HG02938 (cell line): ENCODE measurements around the gene OSBPL5.

ENCODE experiments used
- ATAC-seq: cut with Tn5 transposase; IDR thresholded peaks from one replicate; pipeline ENCODE4 v1.9.1; 2021; ENCODE audit warnings: mild to moderate bottlenecking, moderate library complexity; ENCODE audit not compliant: unreplicated experiment

OSBPL5 gene, protein sequence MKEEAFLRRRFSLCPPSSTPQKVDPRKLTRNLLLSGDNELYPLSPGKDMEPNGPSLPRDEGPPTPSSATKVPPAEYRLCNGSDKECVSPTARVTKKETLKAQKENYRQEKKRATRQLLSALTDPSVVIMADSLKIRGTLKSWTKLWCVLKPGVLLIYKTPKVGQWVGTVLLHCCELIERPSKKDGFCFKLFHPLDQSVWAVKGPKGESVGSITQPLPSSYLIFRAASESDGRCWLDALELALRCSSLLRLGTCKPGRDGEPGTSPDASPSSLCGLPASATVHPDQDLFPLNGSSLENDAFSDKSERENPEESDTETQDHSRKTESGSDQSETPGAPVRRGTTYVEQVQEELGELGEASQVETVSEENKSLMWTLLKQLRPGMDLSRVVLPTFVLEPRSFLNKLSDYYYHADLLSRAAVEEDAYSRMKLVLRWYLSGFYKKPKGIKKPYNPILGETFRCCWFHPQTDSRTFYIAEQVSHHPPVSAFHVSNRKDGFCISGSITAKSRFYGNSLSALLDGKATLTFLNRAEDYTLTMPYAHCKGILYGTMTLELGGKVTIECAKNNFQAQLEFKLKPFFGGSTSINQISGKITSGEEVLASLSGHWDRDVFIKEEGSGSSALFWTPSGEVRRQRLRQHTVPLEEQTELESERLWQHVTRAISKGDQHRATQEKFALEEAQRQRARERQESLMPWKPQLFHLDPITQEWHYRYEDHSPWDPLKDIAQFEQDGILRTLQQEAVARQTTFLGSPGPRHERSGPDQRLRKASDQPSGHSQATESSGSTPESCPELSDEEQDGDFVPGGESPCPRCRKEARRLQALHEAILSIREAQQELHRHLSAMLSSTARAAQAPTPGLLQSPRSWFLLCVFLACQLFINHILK

DNA sequence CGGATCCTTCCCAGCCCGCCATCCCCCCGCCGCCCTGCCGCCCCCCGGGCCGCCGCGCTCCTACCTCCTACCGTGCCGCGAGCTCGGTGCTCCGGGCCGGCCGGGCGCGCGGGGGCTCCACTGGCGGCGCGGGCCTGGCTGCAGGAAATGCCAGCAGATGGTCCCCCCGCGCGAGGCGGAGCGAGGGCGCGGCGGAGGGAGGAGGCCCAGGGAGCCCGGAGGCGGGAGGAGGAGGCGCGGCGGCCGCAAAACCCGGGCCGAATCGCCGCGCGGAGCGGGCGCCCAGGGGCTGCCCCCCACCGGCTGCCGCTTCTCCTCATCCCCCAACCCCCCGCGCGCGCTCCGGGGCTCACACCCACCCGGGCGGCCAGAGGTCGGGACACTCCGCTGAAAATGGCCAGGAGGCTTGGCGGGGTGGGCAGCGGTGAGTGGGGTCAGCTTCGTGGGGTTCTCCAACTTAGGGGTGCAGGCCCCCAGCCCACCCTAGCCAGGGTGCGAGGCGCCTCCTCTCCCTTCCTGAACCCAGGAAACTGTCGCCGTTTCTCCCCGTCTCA lies at the start of gene OSBPL5:
Gene OSBPL5, minus strand, starts transcription at position 159 of the 554 bp plus-strand sequence. CDS start 36,162 bp downstream, outside the sequence.
- ATAC-seq, result no peak

DNA sequence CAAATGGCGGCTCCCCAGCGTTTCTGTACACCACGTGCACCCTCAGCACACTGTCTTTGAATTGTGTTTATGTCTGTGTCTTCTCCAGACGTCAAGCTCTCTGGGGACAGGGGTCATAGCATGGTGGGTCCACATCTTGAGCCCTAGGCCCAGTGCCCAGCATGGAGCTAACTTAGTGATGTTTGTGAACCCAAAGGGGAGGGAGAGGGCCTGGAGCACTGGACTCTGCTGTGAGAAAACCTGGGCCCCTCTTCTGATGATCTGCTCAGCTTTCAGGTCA lies 49.2 kb upstream of the OSBPL5 start:
- ATAC-seq, result no peak

DNA sequence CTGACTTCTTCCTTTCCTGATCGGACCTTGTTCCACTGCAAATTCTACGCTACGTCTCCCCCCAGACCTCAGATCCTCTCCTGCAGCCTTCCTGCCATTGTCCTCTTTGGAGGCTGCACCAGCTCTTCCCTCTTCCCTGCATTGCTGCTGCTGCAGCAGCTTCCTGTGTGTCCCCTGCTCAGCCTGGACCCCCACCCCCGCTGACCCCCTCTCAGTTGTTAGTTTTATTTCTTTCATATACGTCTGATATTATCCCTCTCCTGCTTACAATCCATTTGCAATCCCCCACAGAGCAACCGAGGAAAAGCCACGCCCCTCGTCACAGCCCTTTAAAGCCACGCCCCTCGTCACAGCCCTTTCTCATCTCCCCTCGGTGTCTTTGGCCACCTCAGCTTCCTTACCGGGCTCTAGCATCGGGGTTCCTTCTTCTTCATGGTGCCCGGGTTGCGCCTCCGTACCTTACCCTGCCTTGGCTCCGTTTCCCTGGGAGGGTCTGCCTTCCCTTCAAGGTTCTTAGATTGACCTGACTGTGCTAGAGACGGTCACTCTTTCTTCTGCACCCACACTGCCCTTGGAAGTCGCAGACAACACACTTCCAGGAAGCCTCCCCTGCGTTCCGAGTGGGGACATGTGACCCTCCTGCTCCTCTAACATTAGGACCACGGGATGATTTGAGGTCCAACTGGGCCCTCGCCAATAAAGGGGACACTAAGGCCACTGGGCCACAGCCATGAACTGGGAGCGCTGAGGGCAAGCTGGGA lies 48.7 kb upstream of the OSBPL5 start:
- ATAC-seq, result no peak

DNA sequence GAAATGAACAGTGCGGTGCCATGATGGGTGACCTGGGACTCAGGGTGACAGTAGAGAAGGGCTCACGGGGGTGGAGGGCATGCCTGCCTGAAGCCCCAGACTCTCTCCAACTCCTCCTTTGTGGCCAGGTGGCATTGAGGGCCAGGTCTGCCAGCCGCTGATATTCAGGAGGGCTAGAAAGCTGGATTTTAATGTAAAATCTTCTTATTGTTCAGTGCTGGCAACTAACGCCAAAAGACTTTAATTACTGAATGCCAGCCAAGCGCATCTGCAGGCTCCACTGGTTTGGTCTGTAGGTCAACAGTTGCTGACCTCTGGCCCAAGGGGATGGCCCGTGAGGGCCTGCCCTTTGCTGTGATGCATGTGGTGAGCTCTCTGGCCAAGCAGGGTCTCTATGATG lies 43.2 kb upstream of the OSBPL5 start:
- no peak for ATAC-seq

DNA sequence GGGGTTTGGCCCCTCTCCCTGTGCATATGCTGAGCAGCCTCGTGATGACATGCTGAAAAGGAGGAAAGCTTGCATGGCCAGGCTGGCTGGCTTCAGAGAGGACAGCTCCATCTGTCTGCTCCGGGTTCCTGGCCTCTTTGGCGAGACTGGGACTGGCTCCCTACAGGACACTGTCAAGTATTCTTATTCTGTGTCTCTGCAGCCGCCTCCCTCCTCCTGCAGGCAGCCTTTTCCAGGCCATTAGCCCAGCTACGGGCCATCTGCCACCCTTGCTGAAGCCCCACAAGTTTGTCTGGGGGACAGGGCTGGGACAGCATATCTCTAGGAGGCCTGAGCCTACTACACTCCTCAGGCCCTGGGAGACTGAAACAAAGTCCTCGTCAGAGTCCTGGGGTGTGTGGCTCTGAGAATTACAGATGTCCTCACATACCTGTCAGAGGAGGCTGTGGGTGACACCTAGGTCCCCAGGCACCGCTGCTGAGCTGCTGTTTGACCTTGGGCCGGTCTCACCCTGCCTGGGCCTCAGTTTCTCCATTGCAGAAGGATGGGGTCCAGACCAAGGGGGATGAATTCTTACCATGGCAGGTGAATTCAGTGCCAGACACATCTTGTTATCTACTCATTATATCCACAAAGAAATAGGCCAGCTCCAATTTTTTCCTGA lies 42.5 kb upstream of the OSBPL5 start:
- no peak for ATAC-seq

DNA sequence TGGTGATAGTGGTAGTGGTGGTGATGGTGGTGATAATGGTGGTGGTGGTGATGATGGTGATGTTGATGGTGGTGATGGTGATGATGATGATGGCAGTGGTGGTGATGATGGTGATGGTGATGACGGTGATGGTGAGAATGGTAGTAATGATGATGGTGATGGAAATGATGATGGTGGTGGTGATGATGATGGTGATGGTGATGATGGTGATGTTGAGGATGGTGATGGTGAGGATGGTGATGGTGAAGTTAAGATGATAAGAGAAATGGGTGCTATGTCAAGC lies 41.8 kb upstream of the OSBPL5 start:
- no peak for ATAC-seq

DNA sequence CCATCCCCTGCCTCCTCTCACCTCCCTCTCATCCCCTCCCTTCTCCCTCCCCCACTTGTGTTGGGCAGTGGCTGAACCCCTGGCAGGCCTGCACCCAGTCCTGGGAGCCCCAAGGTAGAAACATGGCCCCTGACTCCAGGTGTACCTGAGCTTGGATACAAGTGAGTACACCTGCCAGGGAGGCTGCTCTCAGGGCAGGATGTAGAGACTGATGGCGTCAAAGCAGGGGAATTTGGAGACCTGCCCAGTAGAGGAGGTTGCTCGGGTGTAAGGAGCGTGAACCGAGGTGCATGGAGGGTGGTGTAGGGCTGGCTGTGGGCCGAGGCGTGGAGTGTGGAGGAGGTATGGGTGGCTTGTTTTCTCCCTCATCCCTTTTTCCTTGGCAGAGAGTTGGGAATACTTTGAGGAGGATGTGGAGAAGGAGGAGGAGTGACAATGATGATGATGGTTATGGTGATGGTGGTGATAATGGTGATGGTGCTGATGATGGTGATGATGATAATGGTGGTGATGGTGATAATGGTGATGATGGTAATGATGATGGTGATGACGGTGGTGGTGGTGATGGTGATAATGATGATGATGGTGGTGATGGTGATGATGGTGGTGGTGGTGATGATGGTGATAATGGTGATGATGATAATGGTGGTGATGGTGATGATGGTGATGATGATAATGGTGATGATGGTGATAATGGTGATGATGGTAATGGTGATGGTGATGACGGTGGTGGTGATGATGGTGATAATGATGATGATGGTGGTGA lies 41.2 kb upstream of the OSBPL5 start:
- ATAC-seq, result no peak

DNA sequence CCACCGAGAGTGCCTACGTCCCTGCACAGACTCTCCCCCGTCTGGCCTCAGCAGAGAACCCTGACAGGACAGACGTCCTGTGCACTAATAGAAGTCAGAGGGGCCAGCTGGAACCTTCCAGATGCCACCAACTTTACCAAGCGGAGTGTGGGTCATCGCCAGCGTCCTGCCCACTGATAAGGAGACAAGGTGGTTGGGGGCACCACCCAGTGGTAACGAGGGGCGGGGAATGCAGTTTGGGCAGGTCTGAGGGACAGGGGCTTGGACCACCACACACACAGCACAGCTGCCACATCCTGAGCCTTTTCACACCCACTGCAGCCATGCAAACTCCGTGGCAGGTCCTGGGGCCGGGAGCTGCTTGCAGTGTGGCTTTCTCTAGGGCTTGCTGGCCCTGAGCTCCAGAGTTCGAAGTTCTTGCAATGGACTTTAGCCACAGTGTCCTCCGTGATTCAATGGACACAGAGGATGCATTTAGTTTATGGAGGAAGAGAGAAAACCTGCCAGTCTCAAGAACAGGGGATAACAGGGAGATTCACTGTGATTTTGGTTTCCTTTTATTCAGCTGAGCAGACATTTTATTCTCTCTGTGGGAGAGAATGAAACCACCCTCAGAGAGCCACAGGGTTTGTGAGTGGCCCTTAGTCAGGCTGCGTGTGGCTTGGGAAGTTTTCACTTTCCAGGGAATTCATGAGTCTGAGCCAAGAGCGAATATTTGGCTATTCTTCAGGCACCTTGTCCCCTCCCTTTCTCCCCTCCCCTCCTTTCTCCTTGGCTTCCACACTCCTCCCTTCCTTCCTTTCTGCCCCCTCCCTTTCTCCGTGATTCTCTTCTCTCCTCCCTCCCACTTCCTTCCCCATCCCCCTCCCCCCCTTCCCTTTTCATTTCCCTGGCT lies 40.4 kb upstream of the OSBPL5 start:
- ATAC-seq, result no peak

DNA sequence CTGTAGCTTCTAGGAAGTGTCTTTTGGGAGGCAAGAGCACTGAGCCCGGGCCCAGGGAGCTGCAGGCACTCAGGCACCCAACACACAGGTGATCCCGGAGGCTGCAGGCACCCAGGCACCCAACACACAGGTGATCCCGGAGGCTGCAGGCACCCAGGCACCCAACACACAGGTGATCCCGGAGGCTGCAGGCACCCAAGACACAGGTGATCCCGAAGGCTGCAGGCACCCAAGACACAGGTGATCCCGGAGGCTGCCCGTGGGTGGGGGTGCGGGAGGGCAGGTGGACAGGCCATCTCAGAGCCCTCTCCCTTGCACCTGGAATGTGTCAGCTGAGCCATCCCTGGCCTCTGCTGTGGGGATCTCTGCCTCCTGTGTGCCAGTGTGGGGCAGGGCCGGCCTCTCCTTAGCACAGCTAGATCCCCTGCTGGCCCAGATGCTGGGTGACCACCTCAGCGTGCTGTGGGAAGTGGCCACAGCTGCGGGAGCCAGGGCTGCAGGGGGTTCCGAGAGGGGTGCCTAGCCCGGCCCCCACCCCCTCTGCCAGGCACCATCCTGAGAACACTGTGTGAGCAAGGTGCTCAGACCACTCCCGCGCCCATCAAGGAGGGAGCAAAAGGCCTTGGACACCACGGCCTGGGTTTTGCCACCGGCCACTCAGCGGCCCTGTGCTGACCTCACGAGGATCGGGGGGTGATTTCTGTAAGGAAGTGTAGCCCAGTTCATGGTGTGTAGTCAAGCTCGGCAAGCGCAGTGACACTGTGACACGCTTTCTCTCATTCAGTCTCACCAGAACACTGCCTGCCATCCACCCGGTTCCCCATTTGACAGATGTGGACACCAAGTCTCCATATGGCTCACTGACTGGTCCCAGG lies 39.3 kb upstream of the OSBPL5 start:
- ATAC-seq, result no peak

DNA sequence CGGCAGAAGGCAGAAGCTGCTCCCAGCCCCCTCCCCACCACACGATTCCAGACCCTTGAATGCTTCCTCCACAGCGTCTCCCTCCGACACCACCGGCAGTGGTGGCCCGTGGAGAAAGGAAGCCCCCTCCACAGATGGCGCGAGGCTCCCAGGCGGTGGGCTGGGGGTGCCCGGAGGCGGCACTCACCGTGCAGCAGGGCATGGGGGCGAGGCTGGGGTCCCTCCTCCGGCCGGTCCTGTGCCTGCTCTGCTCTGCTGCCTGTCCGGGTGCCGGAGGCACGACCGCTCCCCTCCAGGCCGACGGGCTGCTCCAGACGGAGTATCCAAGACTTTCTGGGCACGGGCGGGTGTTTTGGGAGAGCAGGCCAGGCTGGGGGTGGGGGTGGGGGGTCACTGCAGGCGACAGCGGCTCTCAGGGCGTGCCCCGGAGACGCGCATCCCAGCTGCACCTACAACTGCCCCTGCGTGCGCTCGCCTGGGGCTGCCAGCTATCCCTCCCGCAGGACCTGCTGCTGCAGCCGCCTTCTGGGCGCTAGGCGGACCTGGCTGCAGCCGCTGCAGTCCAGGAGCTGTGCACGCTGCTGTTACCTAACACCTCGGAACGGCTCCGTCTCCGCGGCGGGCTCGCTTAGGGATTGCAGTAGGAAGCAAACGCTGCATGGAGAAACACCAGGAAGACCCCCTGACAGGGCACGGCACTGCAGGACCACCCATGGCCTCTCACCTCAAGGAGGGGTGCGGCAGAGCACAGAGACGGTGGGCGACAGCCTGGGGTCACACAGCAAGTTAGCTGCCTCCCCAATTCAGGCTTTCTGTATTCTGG lies 38.3 kb upstream of the OSBPL5 start:
- no peak for ATAC-seq

DNA sequence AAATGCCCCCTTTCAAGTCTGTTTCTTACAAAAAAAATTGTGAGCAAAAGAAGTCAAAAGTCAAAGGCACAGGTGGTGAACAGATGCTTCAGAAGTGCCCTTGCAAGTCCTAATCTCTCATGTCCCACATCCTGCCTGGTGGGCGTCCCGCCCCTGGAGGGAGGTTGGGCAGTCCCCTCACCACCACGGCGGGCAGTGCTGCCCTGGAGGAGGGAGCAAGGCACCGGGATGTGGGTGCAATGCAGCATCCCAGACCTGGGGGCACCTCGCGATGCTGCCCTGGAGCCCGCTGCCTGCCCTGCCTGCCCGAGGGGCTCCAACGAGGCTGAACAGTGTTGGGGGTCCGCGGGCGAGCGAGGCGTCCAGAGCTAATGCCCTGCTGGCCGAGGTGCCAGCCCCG lies 37.6 kb upstream of the OSBPL5 start:
- ATAC-seq, result no peak

DNA sequence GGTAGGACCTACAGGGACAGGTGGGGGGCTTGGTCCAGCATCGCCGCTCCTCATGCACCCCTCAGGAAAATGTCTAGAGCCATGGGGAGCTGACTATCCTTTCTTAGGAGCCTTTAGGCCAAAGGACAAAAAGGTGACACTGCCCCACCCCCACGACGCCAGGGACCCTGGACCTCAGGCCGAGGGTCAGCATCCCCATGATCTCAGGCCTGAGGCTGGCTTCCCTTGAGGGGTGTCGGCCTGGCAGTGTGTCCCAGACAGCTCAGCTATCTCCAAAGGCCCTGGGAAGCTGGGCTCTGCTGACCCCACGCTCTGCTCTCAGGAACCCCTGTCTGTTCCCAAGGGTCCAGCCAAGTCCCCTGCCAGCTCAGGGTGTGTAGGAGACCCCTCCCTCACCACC lies 37.2 kb upstream of the OSBPL5 start:
- no peak for ATAC-seq

DNA sequence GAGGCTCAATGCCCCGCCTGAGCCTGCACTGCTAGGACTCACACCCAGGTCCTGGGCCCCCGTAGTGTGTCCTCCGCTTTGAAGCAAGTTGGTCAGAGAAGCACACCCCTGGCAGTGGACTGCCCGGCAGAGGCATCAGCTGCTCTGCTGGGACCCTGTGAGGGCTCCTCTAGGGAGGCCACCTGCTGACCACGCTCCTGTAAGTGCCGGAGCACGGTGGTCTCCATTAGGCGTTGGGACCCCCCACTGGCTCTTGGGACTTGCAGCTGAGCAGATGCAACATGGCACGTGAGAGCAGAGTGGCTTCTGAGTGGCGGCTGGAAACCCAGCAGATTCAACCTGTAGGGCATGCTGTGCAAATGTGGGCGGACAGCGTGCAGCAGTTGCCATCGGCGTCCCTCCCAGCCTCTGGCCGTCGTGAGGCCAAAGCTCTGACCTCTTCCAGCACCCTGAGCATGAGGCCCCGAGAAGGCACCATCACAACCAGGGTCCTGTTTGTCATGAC lies 36.6 kb upstream of the OSBPL5 start:
- no peak for ATAC-seq

DNA sequence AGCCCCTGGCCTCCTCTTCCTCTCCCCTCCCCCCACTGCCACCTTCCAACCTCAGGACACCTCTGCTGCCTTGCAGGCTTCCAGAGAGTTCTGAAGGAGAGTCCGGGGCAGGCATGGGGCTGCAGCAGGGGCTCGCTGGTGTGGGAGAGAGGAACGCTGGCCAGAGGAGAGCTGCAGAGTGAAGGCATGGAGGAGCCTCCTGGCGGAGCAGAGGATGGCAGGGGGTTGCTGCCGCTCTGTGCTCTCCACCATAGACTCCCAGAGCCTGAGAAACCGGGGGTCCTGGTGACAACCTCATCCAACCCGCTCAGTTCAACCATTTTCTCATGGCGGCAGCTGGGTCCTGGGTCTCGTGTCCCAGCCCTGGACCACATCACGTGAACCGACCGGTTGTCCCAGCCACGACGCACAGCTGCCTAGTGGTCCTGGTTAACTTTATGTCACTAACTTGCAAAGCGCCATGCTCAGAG lies 36.0 kb upstream of the OSBPL5 start:
- no peak for ATAC-seq

DNA sequence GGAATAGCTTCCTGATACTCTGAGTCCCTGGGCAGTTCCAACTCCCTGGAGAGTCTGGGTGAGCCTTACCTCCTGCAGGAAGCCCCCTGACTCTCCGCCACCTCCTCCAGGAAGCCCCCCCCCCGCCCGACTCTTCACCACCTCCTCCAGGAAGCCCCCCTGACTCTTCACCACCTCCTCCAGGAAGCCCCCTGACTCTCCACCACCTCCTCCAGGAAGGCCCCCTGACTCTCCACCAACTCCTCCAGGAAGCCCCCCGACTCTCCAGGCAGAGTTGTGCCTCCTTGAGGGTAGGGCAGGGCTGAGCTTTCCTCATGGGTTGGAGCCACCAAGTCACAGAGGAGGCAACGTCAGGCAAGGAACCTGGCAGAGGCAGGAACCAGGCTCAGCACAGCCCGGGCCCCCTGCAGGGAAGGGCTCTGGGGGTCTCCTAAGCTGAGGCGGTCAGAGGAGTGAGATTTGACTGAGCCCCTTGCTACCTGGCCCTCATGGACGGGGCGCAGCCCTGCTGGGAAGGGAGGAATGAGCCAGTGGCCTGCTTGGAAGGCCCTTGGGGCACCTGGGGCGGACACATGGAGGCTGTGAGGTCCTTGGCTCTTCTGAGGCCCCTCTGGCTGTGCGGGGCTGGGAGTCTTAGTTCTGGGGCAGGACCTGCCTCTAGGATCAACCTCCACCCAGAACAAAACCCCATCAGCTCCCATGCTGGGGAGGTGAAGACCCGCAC lies 35.4 kb upstream of the OSBPL5 start:
- no peak for ATAC-seq

DNA sequence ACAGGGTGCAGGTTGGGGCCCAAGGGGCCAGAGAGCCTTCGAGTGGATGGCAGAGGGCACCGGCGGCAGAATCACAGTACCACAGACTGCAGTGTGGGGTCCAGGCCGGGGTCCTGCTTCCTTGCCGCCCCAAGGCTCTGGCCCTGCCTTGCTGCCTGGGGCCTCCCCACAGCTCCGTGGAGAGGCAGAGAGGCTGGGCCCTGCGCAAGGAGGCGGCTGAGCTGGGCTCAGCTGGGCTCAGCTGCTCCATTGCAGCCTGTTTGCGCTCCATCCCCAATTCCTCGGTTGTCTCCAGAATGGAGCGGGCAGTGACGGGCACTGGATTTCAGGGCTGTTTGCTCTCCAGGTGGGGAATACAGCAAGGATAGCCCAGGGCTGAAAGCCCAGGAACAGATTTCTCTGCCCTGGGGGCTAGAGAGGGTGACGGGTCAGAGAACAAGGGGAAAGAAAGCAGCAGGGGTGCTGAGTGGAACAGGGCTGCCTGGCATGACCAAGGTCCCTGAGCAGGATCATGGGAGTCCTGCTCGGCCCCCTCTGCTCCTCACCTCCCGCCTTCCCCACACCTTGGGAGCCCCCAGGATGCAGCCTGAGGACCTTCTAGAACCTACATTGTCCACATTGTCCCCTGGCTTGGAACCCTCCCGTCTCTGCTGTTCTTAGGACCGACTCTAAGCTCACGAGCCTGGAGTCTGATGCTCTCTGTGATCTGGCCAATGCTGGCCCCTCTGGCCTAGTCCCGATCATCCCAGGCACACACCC lies 34.6 kb upstream of the OSBPL5 start:
- ATAC-seq, result no peak
